ENCODE measurements around the gene TLE4. TPM values are rescaled to one million over a fixed set of nuclear protein-coding genes. Genes with fewer than 3 reads are reported as not detected.

Gene TLE4
- total RNA-seq, 1 donor from 2014 or later: 102 TPM

DNA sequence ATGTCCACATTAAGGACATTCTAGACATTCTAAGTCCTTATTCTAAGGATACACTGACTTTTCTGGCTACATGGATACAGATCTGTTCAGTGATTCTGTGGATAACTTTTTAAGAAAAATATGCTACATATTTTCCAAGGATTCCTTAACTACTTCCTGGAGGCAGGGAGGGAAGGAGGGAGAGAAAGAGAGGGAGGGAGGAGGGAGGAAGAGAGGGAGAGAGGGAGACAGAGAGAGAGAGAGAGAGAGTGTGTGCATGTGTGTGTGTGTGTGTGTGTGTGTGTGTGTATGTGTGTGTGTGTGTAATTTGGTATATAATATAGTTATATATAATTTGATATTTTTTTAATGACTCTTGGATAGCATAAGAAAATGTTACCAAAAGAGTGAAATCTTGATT is 109.8 kb downstream of the TLE4 start:
- Mint-ChIP-seq H3K27ac (ENCODE audit: unreplicated experiment) (peak overlapping the region; percentile 76), H3K4me3 (ENCODE audit: unreplicated experiment) (no peak overlapping the region), H3K9me3 (ENCODE audit: unreplicated experiment) (no peaks in the 10 kb centered on the region), H3K27me3 (ENCODE audit: unreplicated experiment) (no peaks in the 10 kb centered on the region), H3K4me1 (ENCODE audit: unreplicated experiment) (peaks cover 57% of the 10 kb centered on the region), H3K36me3 (ENCODE audit: unreplicated experiment) (peaks cover 5% of the 10 kb centered on the region)
- no peak for DNase-seq (ENCODE audit: extremely low spot score, unreplicated experiment)
- TF ChIP-seq, protein P1, sequence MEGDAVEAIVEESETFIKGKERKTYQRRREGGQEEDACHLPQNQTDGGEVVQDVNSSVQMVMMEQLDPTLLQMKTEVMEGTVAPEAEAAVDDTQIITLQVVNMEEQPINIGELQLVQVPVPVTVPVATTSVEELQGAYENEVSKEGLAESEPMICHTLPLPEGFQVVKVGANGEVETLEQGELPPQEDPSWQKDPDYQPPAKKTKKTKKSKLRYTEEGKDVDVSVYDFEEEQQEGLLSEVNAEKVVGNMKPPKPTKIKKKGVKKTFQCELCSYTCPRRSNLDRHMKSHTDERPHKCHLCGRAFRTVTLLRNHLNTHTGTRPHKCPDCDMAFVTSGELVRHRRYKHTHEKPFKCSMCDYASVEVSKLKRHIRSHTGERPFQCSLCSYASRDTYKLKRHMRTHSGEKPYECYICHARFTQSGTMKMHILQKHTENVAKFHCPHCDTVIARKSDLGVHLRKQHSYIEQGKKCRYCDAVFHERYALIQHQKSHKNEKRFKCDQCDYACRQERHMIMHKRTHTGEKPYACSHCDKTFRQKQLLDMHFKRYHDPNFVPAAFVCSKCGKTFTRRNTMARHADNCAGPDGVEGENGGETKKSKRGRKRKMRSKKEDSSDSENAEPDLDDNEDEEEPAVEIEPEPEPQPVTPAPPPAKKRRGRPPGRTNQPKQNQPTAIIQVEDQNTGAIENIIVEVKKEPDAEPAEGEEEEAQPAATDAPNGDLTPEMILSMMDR (IDR thresholded peaks at IDR 0.05): no peak

DNA sequence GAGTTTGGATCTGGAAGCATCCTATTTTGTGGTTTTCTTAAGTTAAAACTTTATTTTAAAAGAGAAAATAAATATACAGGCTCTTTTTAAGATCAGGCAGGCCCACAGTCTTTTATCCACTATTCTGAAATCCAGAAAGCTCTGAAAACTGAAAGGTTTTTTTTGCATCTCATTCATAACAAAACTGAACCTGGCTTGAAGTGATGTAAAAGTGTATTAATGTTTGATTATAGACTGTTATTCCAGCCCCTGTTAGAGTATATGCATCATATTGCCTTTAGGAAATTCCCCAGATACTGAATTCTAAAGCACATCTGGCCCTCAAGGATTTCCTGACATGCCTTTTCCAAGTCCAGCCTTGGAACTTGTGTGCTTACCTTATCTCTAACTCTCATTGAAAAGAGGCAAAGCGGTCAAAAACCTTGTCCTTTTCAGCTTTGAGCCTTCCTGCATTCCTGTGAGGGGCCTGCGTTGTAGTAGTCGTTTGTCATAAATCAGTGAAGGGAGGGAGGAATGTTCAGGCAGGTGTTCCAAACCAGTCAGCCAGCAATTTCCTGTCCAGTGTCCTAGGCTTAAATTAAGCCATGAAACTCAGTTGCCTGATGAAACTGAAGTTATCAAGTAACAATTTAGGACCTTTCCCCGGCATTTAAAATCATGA is 110.4 kb downstream of the TLE4 start:
- H3K9me3 Mint-ChIP-seq (ENCODE audit: unreplicated experiment): no peaks in the 10 kb centered on the region
- no peak for DNase-seq (ENCODE audit: extremely low spot score, unreplicated experiment)
- TF ChIP-seq, protein P1 (IDR thresholded peaks at IDR 0.05): no peak
- H3K4me1 Mint-ChIP-seq (ENCODE audit: unreplicated experiment): peaks cover 64% of the 10 kb centered on the region
- no peak overlapping the region for H3K4me3 Mint-ChIP-seq (ENCODE audit: unreplicated experiment)
- H3K27ac Mint-ChIP-seq (ENCODE audit: unreplicated experiment): peak overlapping the region; percentile 40
- H3K27me3 Mint-ChIP-seq (ENCODE audit: unreplicated experiment): no peaks in the 10 kb centered on the region
- H3K36me3 Mint-ChIP-seq (ENCODE audit: unreplicated experiment): peaks cover 7% of the 10 kb centered on the region

DNA sequence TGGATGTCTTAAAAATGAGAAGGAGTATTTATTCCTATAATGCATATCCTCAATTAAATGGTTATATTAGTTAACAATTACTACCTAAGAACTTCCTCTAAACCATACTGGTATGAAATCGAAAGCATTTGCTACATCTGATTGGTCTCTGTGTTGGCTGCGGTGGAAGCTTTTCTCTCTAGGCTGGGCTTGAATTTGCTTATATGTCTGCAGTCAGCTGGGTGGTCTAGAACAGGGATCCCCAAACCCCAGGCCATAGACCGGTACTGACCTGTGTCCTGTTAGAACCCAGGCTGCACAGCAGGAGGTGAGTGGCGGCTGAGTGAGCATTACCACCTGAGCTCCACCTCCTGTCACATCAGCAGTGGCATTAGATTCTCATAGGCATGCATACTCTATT is 112.3 kb downstream of the TLE4 start:
- TF ChIP-seq, protein P1 (IDR thresholded peaks at IDR 0.05): no peak
- Mint-ChIP-seq H3K27me3 (ENCODE audit: unreplicated experiment) (no peaks in the 10 kb centered on the region), H3K4me3 (ENCODE audit: unreplicated experiment) (no peak overlapping the region), H3K36me3 (ENCODE audit: unreplicated experiment) (peaks cover 6% of the 10 kb centered on the region), H3K4me1 (ENCODE audit: unreplicated experiment) (peaks cover 77% of the 10 kb centered on the region), H3K27ac (ENCODE audit: unreplicated experiment) (peak overlapping the region; percentile 93), H3K9me3 (ENCODE audit: unreplicated experiment) (no peaks in the 10 kb centered on the region)
- DNase-seq (ENCODE audit: extremely low spot score, unreplicated experiment): no peak

DNA sequence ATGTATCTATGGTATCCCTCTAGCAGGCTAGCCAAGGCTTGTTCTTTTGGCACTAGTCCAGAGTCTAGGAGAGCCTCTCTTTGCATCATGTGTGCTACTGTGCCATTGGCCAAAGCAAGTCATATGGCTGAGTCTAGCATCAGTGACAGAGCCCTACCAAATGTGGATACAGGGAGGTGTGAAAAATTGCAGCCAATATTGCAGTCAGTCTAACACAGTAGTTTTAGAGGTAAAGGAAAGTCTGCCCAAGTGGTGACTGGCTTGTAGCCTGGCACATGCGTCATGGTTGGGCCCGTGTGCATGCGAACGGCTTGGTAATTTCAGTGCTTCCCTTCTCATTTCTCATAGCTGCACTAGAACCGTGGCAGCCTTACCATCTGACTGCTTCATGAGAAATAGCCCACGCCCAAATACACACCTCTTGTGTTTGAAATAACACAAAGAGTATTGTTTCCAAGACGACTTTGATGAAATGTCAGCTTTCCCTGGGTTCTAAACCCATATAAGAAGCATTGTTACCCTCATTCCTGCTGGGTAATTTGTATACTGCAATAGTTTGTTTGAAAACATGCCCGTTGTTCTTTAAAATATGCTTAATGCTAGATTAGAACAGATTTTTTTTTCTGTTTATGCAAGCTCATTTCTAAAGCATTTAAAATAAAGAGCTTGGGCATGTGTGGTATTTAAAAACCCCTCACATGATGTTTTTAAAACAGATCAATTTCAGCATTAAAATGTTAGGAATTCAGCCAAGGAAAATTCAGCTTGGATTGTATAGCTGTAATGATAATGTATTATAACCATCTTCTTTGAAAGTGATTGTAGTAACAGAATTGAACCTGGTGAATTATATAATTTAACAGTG is 113.2 kb downstream of the TLE4 start:
- DNase-seq (ENCODE audit: extremely low spot score, unreplicated experiment): no peak
- no peaks in the 10 kb centered on the region for H3K9me3 Mint-ChIP-seq (ENCODE audit: unreplicated experiment)
- TF ChIP-seq, protein P1 (IDR thresholded peaks at IDR 0.05): no peak
- H3K4me1 Mint-ChIP-seq (ENCODE audit: unreplicated experiment): peaks cover 77% of the 10 kb centered on the region
- no peaks in the 10 kb centered on the region for H3K27me3 Mint-ChIP-seq (ENCODE audit: unreplicated experiment)
- H3K27ac Mint-ChIP-seq (ENCODE audit: unreplicated experiment): peak overlapping the region; percentile 93
- H3K4me3 Mint-ChIP-seq (ENCODE audit: unreplicated experiment): peak overlapping the region; percentile 29
- H3K36me3 Mint-ChIP-seq (ENCODE audit: unreplicated experiment): peaks cover 6% of the 10 kb centered on the region

DNA sequence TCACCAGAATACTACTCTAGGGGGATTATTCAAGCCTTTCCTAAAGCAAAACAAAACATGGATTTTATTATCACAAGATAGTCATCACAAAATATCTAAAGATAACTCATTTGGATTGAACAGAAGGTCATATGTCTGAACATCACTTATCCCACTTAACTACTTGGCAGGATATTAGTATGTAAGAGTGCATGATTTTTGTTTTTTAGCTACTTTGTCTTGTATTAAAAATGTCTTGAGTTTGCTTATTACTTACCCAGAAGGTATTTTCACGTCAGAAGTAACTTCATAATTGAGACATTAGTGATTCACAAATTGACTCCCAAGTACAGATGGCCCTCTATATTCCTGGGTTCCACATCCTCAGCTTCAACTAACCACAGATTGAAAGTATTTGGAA is 113.8 kb downstream of the TLE4 start:
- H3K27me3 Mint-ChIP-seq (ENCODE audit: unreplicated experiment): no peaks in the 10 kb centered on the region
- H3K4me3 Mint-ChIP-seq (ENCODE audit: unreplicated experiment): no peak overlapping the region
- TF ChIP-seq, protein P1 (IDR thresholded peaks at IDR 0.05): no peak
- peak overlapping the region; percentile 93 for H3K27ac Mint-ChIP-seq (ENCODE audit: unreplicated experiment)
- peaks cover 9% of the 10 kb centered on the region for H3K36me3 Mint-ChIP-seq (ENCODE audit: unreplicated experiment)
- H3K9me3 Mint-ChIP-seq (ENCODE audit: unreplicated experiment): no peaks in the 10 kb centered on the region
- DNase-seq (ENCODE audit: extremely low spot score, unreplicated experiment): no peak
- peaks cover 77% of the 10 kb centered on the region for H3K4me1 Mint-ChIP-seq (ENCODE audit: unreplicated experiment)
